HG03108 (cell line): Measurements from ENCODE around the gene ING1.
"Not testable (repeated sequence)": the region's sequence is repeated elsewhere in the genome, so short reads cannot be mapped to it uniquely, and the experiment has no call there.

Experiments used
- ATAC-seq: cut with Tn5 transposase; IDR thresholded peaks from one replicate; pipeline ENCODE4 v1.9.1; 2021; ENCODE audit warnings: moderate library complexity; ENCODE audit not compliant: unreplicated experiment

Gene ING1

DNA sequence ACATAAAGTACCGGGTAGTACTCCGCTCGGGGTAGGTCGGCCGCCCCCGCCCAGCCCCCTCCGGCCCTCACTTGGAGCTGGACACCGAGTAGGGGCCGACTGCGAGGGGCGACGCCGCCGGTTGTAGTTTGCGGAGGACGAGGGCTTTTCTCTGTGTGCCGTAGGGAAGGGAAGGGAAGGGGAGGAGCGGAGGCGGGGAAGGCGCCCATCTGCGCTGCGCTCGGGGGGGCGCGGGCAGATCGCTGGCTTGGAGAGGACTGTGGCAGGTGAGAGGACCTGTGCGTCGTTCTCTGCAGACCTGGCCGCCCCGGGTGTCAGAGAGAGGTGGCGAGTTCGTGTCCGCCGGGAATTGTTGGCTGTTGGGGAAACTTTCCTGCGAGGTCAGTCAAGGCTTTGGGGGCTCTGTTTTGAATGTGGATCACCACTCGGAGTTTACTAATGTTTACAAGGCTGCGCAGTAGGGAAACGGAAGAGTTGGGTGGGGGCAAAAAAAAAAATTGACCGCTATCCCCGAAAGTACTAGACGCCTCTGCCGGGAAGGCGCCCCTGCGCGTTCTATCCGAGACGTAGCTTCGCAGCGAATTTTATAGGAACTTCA lies 1.4 kb downstream of the ING1 start:
- no peak for ATAC-seq

DNA sequence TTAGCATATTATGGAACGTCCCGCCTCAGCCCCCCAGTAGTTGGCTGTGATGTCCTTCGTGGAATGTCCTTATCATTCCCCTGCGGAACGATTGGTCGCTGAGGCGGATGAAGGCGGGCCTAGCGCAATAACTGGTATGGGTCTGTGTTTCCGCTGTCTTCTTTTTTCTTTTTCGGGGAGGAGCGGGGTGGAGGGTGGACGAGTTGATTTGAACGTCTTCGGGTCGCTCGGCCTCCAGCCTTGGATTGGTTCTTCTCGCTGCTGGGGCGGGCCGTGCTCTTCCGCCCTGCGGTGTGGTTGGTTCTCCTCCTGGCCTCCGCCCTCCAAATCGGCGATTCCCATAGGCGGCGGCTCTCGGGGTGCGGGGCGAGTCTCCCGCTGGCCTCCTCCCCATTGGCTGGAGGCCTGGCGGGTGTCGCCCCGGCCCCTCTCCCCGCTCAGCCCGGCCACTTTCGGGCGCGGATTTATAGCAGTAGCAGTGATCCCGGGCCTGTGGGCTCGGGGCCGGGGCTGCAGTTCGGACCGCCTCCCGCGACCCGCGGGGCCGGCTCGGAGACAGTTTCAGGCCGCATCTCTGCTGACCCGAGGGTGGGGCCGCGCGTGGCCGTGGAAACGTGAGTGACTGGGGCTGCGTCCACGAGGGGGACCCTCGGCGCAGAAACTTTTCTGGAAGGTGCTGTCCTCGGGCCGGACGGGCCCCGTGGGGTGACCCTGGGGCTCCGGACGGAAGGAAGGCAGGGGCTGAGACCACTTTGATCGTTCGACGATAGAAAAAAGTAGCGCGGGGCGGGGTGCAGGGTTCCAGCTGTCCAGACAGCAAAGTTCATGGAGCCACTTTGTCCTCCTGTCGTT lies 2.1 kb downstream of the ING1 start:
- ATAC-seq = peak; percentile 45

GRCh38 chr13:110716247-110716515 lies 2.7 kb downstream of the ING1 start:
- no peak for ATAC-seq

- ATAC-seq = no peak
Measured at GRCh38 chr13:110719036-110719710, 5.7 kb downstream of the ING1 start.

- no peak for ATAC-seq
Measured at GRCh38 chr13:110722971-110723370, 9.5 kb downstream of the ING1 start.

DNA sequence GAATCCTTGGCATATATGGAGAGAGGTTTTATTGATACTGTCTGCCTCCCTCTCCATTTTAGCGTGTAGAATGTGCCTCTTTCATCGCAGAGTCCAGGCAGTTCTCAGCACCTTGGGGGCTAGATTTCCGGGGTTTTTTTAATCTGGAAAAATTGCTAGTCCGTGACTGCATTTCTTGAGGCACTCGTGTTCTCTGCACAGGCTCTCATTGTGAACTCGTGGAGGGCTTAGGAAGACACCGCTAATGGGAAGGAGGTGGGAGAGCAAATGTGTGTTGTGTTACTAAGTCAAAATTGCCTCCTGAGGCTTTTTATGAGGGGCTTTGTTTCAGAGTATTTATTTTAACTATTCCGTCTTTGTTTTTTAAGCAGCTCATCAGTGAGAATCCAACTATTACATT lies 10.1 kb downstream of the ING1 start:
- ATAC-seq = no peak

DNA sequence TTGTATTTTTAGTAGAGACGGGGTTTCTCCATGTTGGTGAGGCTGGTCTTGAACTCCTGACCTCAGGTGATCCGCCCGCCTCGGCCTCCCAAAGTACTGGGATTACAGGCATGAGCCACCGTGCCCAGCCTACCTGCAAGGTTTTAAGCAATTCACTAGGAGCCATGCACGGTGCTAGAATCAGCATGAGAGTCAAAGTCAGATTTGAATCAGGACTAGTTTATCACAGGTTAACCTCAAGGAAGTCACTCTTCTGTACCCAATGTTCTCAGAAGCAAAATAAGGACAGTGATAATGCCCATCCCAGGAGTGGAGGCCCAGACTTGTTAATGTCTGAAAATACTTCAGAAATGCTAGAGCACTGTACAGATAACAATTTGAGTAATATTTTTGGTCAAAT lies 12.7 kb downstream of the ING1 start:
- not testable (repeated sequence) for ATAC-seq

DNA sequence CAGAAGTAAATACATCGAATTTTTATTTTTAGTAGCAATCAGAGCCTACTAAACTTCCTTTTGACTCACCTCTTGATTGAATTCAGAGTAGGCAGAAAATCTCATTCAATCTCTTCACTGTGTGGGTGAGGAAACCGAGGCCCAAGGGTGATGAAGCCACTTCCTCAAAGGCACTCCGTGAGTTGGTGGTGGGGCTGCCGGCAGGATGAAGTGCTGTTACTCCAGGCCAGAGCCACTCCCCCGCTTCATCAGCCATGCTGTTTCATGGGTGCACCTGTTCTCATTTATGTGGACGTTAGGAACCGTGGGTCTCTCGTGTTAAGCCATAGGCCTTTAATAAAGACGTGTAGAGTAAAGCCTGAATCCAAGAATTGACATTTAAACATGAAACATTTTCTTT lies 13.2 kb downstream of the ING1 start:
- ATAC-seq = peak; percentile 44

GRCh38 chr13:110731072-110731471 lies 17.6 kb downstream of the ING1 start:
- ATAC-seq = no peak

DNA sequence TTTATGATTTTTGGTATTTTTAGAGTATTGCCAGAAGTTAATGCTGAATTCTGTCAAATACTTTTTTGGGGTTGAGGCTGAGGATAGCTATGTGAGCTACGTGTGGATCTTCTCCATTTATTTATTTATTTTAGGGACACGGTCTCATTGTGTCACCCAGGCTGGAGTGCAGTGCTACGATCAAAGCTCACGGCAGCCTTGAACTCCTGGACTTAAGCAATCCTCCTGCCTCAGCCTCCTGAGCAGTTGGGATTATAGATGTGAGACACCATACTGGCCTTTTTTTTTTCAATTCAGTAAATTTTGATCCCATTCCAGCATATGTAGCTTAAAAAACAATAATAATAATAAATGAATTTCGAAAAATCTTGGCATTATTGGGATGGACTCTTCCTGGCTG lies 21.1 kb downstream of the ING1 start:
- no peak for ATAC-seq

DNA sequence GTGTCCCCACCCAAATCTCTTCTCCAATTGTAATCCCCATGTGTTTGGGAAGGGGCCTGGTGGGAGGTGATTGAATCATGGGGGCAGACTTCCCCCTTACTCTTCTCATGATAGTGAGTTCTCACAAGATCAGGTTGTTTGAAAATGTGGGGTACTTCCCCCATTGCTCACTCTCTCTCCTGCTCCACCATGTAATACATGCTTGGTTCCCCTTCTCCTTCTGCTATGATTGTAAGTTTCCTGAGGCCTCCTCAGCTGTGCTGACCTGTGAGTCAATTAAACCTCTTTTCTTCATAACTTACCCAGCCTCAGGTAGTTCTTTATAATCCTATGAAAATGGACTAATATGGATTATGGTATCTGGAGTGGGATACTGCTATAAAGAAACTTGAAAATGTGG lies 24.1 kb downstream of the ING1 start:
- no peak for ATAC-seq

DNA sequence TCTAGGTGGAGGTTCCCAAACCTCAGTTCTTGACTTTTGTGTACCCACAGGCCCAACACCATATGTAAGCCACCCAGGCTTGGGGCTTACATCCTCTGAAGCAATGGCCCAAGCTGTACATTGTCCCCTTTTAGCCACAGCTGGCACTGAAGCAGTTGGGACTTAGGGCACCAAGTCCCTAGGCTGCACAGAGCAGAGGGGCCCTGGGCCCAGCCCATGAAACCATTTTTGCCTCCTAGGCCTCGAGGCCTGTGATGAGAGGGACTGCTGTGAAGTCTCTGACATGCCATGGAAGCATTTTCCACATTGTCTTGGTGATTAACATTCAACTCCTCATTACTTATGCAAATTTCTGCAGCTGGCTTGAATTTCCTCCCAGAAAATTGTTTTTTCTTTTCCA lies 30.2 kb downstream of the ING1 start:
- ATAC-seq = no peak

- ATAC-seq = no peak
Measured at GRCh38 chr13:110746438-110746837, 32.9 kb downstream of the ING1 start.

- ATAC-seq = no peak
Measured at GRCh38 chr13:110748271-110748670, 34.8 kb downstream of the ING1 start.

DNA sequence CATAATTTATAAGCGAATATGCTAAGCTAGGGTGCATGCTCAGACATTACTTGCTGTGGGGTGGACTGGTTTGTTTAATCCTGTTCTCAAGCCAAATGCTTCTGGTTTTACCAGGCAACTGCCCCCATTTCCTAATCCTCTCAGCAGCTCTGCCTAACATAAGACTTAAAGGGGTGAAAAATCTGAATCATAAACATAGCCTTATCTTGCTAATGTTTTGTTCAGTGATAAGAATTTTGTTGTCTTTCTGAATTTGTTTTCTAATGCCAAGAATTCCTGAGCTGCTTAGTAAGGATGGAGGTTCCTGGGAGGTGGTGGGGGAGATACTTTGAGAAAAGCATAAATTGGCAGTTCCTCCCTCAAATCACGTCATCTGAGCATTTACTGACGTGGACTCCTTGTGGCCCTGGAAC lies 42.7 kb downstream of the ING1 start:
- ATAC-seq = no peak

DNA sequence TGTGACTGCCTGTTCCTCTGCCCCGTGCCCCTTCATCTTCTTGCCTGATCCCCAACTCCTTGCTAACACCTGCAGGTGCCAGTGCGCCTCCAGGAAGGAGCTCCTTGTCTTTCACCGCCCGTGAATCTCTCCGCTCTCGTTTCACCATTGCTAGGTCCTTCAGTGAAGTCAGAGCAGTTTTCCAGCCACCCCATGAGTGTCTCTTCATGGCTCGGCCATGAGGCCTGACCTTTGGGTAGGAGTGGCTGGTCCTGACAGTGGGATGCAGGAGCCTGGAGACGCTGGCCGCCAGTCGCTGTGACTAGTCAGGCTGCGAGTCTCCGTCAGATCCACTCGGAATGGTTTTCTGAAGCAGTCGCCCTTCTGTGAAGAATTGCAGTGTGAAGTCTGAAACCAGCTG lies 43.8 kb downstream of the ING1 start:
- no peak for ATAC-seq

- ATAC-seq = no peak
Measured at GRCh38 chr13:110758195-110758805, 44.8 kb downstream of the ING1 start.

- ATAC-seq = no peak
Measured at GRCh38 chr13:110759710-110760109, 46.2 kb downstream of the ING1 start.

DNA sequence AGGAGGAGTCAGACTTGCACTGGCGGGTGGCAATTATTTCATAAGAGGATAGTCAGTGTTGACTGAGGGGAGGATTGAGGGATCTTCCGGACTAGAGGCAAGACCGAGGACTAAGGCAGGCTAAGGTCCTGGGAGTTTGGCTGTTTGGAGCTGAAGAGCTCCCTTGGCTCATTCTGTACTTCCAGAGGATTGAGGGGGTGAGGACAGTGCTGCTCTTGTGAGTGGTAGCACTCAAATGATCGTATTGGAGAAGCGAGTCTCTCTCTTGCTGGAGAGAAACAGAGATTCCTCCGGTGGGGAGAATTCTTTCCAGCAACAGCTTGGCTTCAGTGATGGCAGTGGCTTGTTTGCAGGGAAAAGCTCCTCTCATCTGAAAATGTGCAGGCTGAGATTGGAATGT lies 47.1 kb downstream of the ING1 start:
- ATAC-seq = no peak

DNA sequence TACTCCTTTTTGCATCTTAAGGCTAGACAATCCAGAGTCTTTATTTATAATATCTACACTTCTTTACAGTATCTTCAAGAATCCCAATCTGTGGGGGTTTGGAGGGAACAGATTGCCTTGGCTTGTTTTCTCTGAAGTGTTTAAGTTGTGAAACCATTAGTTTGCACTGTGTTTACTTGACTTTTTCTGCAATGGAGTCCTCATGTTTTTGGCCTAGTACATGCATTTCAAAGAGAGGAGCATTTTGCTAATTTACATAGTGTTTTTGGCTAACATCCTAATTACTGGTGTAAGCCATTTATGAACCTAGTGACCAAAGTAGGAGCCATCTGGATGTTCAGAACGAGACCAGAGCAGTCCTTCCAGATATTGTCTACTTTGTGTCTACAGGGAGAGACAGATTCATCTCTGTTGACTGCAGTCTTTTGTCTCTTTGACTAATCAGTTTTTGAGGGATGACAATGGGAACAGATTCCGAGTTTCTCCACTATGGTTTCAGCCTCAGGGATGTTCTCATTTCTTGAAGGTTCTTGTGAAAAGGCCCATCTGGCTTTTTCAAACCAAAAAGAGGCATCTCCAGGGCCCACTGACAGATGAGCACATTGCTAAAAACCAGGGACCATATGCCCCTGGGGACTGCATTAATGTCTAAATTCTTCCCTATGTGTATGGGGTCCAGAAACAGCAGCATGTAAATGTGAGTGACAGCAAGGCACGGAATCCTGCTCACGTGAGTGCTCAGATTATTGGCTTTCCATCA lies 53.4 kb downstream of the ING1 start:
- no peak for ATAC-seq

GRCh38 chr13:110767476-110767875 lies 54.0 kb downstream of the ING1 start:
- ATAC-seq = no peak
